ENCODE results near the gene ZNF750. TPM values are rescaled to one million over a fixed set of nuclear protein-coding genes. Genes with fewer than 3 reads are reported as not detected.

ZNF750 gene
- total RNA-seq, 4 donors from 2014 or later, result not detected

GRCh38 chr17:82808921-82809905 is 30.6 kb downstream of the ZNF750 start:
- Histone ChIP-seq H3K9me3 (no peaks in the 10 kb centered on the region), H3K36me3 (peaks cover 0 to 76% (median 0%) of the 10 kb centered on the region in 3 donors), H3K27ac (no peak overlapping the region), H3K4me3 (no peak overlapping the region), H3K27me3 (no peaks in the 10 kb centered on the region), H3K4me1 (peaks cover 0 to 35% (median 2%) of the 10 kb centered on the region in 4 donors)
- whole genome bisulfite sequencing, 2 donors, result 89% methylated on average over 31 to 35 of the region's 35 CpGs
- TF ChIP-seq, protein P1, sequence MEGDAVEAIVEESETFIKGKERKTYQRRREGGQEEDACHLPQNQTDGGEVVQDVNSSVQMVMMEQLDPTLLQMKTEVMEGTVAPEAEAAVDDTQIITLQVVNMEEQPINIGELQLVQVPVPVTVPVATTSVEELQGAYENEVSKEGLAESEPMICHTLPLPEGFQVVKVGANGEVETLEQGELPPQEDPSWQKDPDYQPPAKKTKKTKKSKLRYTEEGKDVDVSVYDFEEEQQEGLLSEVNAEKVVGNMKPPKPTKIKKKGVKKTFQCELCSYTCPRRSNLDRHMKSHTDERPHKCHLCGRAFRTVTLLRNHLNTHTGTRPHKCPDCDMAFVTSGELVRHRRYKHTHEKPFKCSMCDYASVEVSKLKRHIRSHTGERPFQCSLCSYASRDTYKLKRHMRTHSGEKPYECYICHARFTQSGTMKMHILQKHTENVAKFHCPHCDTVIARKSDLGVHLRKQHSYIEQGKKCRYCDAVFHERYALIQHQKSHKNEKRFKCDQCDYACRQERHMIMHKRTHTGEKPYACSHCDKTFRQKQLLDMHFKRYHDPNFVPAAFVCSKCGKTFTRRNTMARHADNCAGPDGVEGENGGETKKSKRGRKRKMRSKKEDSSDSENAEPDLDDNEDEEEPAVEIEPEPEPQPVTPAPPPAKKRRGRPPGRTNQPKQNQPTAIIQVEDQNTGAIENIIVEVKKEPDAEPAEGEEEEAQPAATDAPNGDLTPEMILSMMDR (IDR thresholded peaks at IDR 0.05), result no peak
- TF ChIP-seq EP300 (IDR thresholded peaks at IDR 0.05) (no peak), POLR2A (IDR thresholded peaks at IDR 0.05) (no peak)
- no peak for DNase-seq (ENCODE audit: low spot score in 2 of 2)

- no peak for DNase-seq (ENCODE audit: low spot score in 2 of 2)
- WGBS, 2 donors, result 91 to 93% methylated on average over 7 to 8 of the region's 8 CpGs
- peaks cover 0 to 68% (median 0%) of the 10 kb centered on the region in 3 donors for H3K36me3 ChIP-seq
- no peak overlapping the region for H3K27ac ChIP-seq
- H3K9me3 ChIP-seq, result no peaks in the 10 kb centered on the region
- no peaks in the 10 kb centered on the region for H3K27me3 ChIP-seq
- H3K4me3 ChIP-seq, result no peak overlapping the region
- TF ChIP-seq POLR2A (IDR thresholded peaks at IDR 0.05) (no peak), EP300 (IDR thresholded peaks at IDR 0.05) (no peak)
- TF ChIP-seq, protein P1 (IDR thresholded peaks at IDR 0.05), result no peak
- H3K4me1 ChIP-seq, result peaks cover 0 to 40% (median 2%) of the 10 kb centered on the region in 4 donors
Measured at GRCh38 chr17:82808006-82808405, 31.8 kb downstream of the ZNF750 start.

- H3K36me3 ChIP-seq, result peaks cover 0 to 64% (median 0%) of the 10 kb centered on the region in 3 donors
- peak overlapping the region in 1 of 4 donors; percentile 56 for H3K27ac ChIP-seq
- no peak overlapping the region for H3K4me3 ChIP-seq
- no peaks in the 10 kb centered on the region for H3K9me3 ChIP-seq
- no peak for DNase-seq (ENCODE audit: low spot score in 2 of 2)
- WGBS, 2 donors, result 92 to 95% methylated on average over 21 of the region's 21 CpGs
- TF ChIP-seq POLR2A (IDR thresholded peaks at IDR 0.05) (no peak), EP300 (IDR thresholded peaks at IDR 0.05) (no peak)
- TF ChIP-seq, protein P1 (IDR thresholded peaks at IDR 0.05), result no peak
- no peaks in the 10 kb centered on the region for H3K27me3 ChIP-seq
- peaks cover 0 to 40% (median 2%) of the 10 kb centered on the region in 4 donors for H3K4me1 ChIP-seq
Measured at GRCh38 chr17:82807562-82807961, 32.3 kb downstream of the ZNF750 start.

- Histone ChIP-seq H3K4me1 (peaks cover 0 to 40% (median 2%) of the 10 kb centered on the region in 4 donors), H3K27me3 (no peaks in the 10 kb centered on the region), H3K4me3 (no peak overlapping the region), H3K9me3 (no peaks in the 10 kb centered on the region), H3K36me3 (peaks cover 0 to 59% (median 0%) of the 10 kb centered on the region in 3 donors), H3K27ac (peak overlapping the region in 1 of 4 donors; percentile 56)
- TF ChIP-seq EP300 (IDR thresholded peaks at IDR 0.05), result no peak
- TF ChIP-seq POLR2A (IDR thresholded peaks at IDR 0.05), result no peak
- TF ChIP-seq, protein P1 (IDR thresholded peaks at IDR 0.05), result no peak
- no peak for DNase-seq (ENCODE audit: low spot score in 2 of 2)
- WGBS, 2 donors, result 67 to 88% methylated on average over 4 to 9 of the region's 9 CpGs
Measured at GRCh38 chr17:82807101-82807500, 32.7 kb downstream of the ZNF750 start.

DNA sequence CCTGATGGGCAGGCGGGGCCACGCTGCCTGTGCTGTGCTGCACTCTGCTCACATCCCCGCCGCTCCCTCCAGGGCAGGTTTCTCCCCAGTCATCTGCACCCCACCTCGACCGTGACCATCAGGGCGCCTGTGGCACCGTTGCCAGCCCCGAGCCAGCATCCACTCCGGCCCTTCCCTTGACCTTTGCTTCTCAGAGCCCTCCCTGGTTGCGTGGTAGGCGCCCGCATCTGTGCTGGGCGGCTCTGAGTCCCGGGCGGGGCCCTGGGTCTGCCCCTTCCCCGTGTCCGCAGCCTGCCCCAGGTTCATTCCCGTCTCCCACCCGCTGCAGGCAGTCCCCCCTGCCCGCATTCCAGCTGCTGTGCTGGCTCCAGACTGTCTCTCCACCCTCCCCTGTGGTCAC is 33.2 kb downstream of the ZNF750 start:
- WGBS, 2 donors, result 73 to 85% methylated on average over 21 of the region's 21 CpGs
- peaks cover 0 to 40% (median 2%) of the 10 kb centered on the region in 4 donors for H3K4me1 ChIP-seq
- H3K27me3 ChIP-seq, result no peaks in the 10 kb centered on the region
- peaks cover 0 to 55% (median 0%) of the 10 kb centered on the region in 3 donors for H3K36me3 ChIP-seq
- no peak overlapping the region for H3K4me3 ChIP-seq
- peak overlapping the region in 1 of 4 donors; percentile 56 for H3K27ac ChIP-seq
- H3K9me3 ChIP-seq, result no peaks in the 10 kb centered on the region
- no peak for DNase-seq (ENCODE audit: low spot score in 2 of 2)
- TF ChIP-seq EP300 (IDR thresholded peaks at IDR 0.05), result no peak
- no peak for TF ChIP-seq POLR2A (IDR thresholded peaks at IDR 0.05)
- TF ChIP-seq, protein P1 (IDR thresholded peaks at IDR 0.05), result no peak

Data from tibial nerve (tissue), 4 donors.